Keratinocyte (primary cell): Measurements from ENCODE around the gene SERTAD4.

Source experiments
- EZH2 ChIP-seq: IDR thresholded peaks from one replicate; pipeline ENCODE4 v1.6.1; 2012; ENCODE audit warnings: inconsistent platforms, mild to moderate bottlenecking, low read length, moderate library complexity
- TF ChIP-seq, protein P1 (sequence below), 3 experiments: IDR thresholded peaks in 1 of 3; conservative IDR thresholded peaks in 1 of 3; optimal IDR thresholded peaks in 1 of 3; 2 replicates in 2 of 3; 3 replicates in 1 of 3; pipeline versions ENCODE3 to v1.5.1; 2011; ENCODE audit warnings: low read length in 3 of 3, mild to moderate bottlenecking in 3 of 3, moderate library complexity in 2 of 3, control low read depth in 1 of 3, inconsistent platforms in 1 of 3; ENCODE audit not compliant: insufficient read depth in 2 of 3; ENCODE audit errors: extremely low read depth in 1 of 3

DNA sequence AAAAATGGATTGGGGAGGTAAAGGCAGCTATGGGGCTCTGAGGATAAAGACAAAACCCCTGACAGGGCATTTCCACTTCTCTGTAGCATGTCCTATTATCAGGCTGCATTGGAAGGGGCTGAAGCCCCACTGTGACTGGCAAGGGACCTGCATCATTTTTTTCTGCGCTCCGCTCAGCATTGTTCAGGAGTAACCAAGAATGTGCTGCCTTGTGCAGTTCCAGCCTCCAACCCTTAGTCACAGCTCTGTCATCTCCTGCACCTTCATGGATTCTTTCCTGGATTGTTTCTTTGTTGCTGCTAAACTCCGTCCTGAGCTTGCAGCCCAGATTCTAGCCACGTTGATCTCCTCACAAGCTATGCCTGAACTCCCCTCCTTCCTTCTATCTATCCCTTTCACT is 37.4 kb downstream of the SERTAD4 start:
- TF ChIP-seq EZH2, result no peak
- TF ChIP-seq, protein P1, sequence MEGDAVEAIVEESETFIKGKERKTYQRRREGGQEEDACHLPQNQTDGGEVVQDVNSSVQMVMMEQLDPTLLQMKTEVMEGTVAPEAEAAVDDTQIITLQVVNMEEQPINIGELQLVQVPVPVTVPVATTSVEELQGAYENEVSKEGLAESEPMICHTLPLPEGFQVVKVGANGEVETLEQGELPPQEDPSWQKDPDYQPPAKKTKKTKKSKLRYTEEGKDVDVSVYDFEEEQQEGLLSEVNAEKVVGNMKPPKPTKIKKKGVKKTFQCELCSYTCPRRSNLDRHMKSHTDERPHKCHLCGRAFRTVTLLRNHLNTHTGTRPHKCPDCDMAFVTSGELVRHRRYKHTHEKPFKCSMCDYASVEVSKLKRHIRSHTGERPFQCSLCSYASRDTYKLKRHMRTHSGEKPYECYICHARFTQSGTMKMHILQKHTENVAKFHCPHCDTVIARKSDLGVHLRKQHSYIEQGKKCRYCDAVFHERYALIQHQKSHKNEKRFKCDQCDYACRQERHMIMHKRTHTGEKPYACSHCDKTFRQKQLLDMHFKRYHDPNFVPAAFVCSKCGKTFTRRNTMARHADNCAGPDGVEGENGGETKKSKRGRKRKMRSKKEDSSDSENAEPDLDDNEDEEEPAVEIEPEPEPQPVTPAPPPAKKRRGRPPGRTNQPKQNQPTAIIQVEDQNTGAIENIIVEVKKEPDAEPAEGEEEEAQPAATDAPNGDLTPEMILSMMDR (optimal IDR thresholded peaks at IDR 0.05 in 1 of 3, IDR thresholded peaks at IDR 0.05 in 1 of 3, conservative IDR thresholded peaks at IDR 0.05 in 1 of 3; ENCODE audit: extremely low read depth in 1 of 3, insufficient read depth in 2 of 3, low read length in 3 of 3), result no peak
